SK-N-SH treated with all-trans-retinoic acid at 6 μM for 48 hours (cell line): ENCODE data around the gene LDHD.

ENCODE experiments used
- ATAC-seq: fragments of 200-7000 bp; cut with Tn5 transposase; 3 replicates; pipeline ENCODE4 v1.9.1; 2020; ENCODE audit warnings: mild to moderate bottlenecking, moderate library complexity
- ARNTL ChIP-seq: fragments of 450-650 bp; formaldehyde crosslinking; IDR thresholded peaks from 2 replicates; pipeline ENCODE4 v1.5.0; 2020; ENCODE audit warnings: low read depth, mild to moderate bottlenecking, moderate library complexity, borderline replicate concordance
- BACH2 ChIP-seq: fragments of 250-450 bp; sonication (Bioruptor Pico); IDR thresholded peaks from 2 replicates; pipeline ENCODE4 v1.9.0; 2021; ENCODE audit warnings: mild to moderate bottlenecking, borderline replicate concordance
- ESRRG ChIP-seq: fragments of 250-450 bp; sonication (Bioruptor Pico); IDR thresholded peaks from 2 replicates; pipeline ENCODE4 v1.6.1; 2021; ENCODE audit warnings: mild to moderate bottlenecking
- GLIS3 ChIP-seq: fragments of 250-450 bp; sonication (Bioruptor Pico); IDR thresholded peaks from 2 replicates; pipeline ENCODE4 v1.5.0; 2020; ENCODE audit warnings: mild to moderate bottlenecking, moderate library complexity
- ISL1 ChIP-seq: fragments of 250-450 bp; sonication (Bioruptor Pico); IDR thresholded peaks from 2 replicates; pipeline ENCODE4 v2.1.2; 2022; ENCODE audit warnings: mild to moderate bottlenecking, moderate library complexity
- OSR1 ChIP-seq: fragments of 250-450 bp; sonication (Bioruptor Pico); IDR thresholded peaks from 2 replicates; pipeline ENCODE4 v1.8.0; 2022; ENCODE audit warnings: moderate library complexity, mild to moderate bottlenecking, inconsistent platforms
- PPARA ChIP-seq: fragments of 250-450 bp; sonication (Bioruptor Pico); IDR thresholded peaks from 2 replicates; pipeline ENCODE4 v1.5.0; 2020; ENCODE audit warnings: mild to moderate bottlenecking, borderline replicate concordance
- RARB ChIP-seq: fragments of 250-450 bp; sonication (Bioruptor Pico); IDR thresholded peaks from 2 replicates; pipeline ENCODE4 v1.8.0; 2021; ENCODE audit warnings: mild to moderate bottlenecking, moderate library complexity
- SNAI2 ChIP-seq: fragments of 250-450 bp; sonication (Bioruptor Pico); IDR thresholded peaks from 2 replicates; pipeline ENCODE4 v1.5.0; 2020; ENCODE audit warnings: mild to moderate bottlenecking, moderate library complexity
- TCF4 ChIP-seq: fragments of 250-450 bp; sonication (Bioruptor Pico); IDR thresholded peaks from 2 replicates; pipeline ENCODE4 v1.8.0; 2021; ENCODE audit warnings: mild to moderate bottlenecking, moderate library complexity, borderline replicate concordance
- TOX ChIP-seq: fragments of 250-450 bp; sonication (Bioruptor Pico); IDR thresholded peaks from 2 replicates; pipeline ENCODE4 v1.8.0; 2021; ENCODE audit warnings: mild to moderate bottlenecking, moderate library complexity, borderline replicate concordance
- ZC3H10 ChIP-seq: fragments of 250-450 bp; sonication (Bioruptor Pico); IDR thresholded peaks from 2 replicates; pipeline ENCODE4 v1.5.1; 2021; ENCODE audit warnings: mild to moderate bottlenecking, moderate library complexity
- ZFP30 ChIP-seq: fragments of 450-650 bp; formaldehyde crosslinking; IDR thresholded peaks from 2 replicates; pipeline ENCODE4 v1.5.0; 2022; ENCODE audit warnings: mild to moderate bottlenecking, moderate library complexity
- ZNF565 ChIP-seq: fragments of 450-650 bp; formaldehyde crosslinking; conservative IDR thresholded peaks from 2 replicates; pipeline ENCODE4 v1.5.0; 2020; ENCODE audit warnings: low read depth, mild to moderate bottlenecking, moderate library complexity
- ZNF70 ChIP-seq: fragments of 450-650 bp; formaldehyde crosslinking; IDR thresholded peaks from 2 replicates; pipeline ENCODE4 v1.5.0; 2020; ENCODE audit warnings: mild to moderate bottlenecking, moderate library complexity
- ZNF8 ChIP-seq: fragments of 450-650 bp; formaldehyde crosslinking; IDR thresholded peaks from 2 replicates; pipeline ENCODE4 v1.5.0; 2020; ENCODE audit warnings: mild to moderate bottlenecking, moderate library complexity
- TF ChIP-seq, protein P1 (sequence below): fragments of 250-450 bp; sonication (Bioruptor Pico); IDR thresholded peaks from 2 replicates; pipeline ENCODE4 v1.5.1; 2020; ENCODE audit warnings: low read depth, mild to moderate bottlenecking, moderate library complexity
- TF ChIP-seq, protein P2 (sequence below): fragments of 250-450 bp; sonication (Bioruptor Pico); IDR thresholded peaks from 2 replicates; pipeline ENCODE4 v1.5.0; 2020; ENCODE audit warnings: mild to moderate bottlenecking, moderate library complexity
- TF ChIP-seq, protein P3 (sequence below): fragments of 250-450 bp; sonication (Bioruptor Pico); IDR thresholded peaks from 2 replicates; pipeline ENCODE4 v1.8.0; 2020; ENCODE audit warnings: mild to moderate bottlenecking, moderate library complexity, borderline replicate concordance

Gene LDHD

DNA sequence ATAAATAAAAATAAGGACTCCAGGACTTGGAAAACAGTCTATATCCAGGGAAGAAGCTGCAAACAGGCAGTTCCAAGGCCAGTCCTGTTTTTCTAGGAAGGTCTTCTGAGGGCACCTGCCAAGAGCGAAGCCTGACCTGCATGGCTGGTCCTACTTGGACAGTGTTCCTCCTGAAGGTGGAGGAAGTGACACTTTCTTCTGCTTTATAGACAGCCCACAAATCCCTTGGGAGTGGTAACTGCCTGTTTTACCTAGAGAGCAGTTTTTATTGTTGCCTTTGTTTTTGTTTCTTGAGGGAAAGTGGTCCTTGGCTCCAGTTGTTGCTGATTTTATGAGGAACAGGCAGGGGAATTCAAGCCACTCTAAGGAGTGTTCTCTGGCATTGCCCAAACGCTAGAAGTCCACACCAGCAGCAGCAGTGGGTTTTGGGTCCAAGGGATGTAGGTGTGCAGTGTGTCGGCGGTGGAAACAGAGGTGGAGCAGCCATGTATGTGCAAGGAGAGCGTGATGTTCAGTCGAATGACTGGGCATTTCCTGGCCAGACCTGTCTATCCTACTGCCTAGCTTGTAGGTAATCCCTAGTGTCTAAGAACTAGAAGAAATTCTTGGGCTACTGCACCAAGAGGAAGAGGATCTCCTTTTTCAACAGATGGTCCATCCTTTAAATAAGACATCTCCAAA is 35.3 kb downstream of the LDHD start:
- TF ChIP-seq ESRRG (CRISPR knock-in tag) (no peak), ZNF565 (no peak), ZC3H10 (CRISPR knock-in tag) (no peak), ZNF70 (no peak), PPARA (CRISPR knock-in tag) (no peak), BACH2 (no peak)
- TF ChIP-seq, protein P1, sequence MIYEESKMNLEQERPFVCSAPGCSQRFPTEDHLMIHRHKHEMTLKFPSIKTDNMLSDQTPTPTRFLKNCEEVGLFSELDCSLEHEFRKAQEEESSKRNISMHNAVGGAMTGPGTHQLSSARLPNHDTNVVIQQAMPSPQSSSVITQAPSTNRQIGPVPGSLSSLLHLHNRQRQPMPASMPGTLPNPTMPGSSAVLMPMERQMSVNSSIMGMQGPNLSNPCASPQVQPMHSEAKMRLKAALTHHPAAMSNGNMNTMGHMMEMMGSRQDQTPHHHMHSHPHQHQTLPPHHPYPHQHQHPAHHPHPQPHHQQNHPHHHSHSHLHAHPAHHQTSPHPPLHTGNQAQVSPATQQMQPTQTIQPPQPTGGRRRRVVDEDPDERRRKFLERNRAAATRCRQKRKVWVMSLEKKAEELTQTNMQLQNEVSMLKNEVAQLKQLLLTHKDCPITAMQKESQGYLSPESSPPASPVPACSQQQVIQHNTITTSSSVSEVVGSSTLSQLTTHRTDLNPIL = no peak
- ATAC-seq = no peak

DNA sequence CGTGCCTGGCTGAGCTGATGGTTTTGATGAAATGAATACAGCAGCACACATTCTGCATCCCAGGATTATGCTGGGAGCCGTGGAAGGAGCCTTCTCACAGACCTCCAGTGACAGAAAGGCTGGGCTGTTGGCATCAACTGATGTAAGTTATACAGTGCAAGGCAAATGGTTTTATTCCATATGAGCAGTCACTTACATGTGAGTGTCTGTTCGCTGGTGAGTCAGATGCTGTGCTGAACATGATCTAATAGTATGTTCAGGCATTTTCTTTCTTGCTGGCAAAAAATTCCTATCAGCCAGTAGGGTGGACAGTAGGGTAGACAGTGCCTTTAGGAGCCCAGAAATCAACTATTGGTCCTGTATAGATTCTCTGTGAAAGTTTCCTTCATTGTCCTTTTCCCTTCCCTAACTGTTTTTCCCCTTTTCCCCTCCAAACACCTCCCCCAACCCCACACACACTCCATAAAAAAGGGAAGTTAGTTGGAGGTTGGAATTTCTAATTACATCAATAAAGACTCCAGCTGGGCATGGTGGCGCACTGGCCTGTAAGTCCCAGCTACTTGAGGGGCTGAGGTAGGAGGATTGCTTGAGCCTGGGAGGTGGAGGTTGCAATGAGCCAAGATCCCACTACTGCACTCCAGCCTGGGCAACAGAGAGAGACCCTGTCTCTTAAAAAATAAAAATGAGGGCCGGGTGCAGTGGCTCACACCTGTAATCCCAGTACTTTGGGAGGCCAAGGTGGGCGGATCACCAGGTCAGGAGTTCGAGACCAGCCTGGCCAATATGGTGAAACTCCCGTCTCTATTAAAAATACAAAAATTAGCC is 36.2 kb downstream of the LDHD start:
- peak; percentile 96 for ATAC-seq

DNA sequence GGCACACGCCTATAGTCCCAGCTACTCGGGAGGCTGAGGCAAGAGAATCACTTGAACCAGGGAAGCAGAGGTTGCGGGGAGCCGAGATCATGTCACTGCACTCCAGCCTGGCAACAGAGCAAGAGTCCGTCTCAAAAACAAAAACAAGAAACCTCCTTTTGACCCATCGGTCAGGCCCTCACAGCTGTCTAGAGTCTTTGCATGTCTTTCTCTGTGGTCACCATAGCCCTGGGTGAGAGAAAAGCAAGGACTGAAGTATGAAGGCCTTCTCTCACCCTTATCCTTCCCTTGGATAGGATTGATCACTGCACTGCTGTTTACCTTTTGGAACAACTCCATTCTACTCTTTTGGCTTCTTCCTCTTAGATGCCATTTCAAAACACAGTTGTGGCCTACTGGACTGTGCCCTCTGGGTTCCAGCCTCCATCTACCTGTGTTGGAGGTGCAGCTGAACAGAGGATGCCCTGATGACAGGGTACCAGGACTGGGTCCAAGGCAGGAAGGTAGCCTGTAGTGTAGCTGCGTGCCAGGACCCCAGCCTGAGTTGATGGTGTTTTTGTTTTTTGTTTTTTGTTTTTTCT is 37.1 kb downstream of the LDHD start:
- ATAC-seq = no peak; the same call in 2 of the 3 replicates
- TF ChIP-seq TOX (CRISPR knock-in tag) (no peak), ISL1 (CRISPR knock-in tag) (no peak), OSR1 (no peak), SNAI2 (CRISPR knock-in tag) (no peak), ZNF70 (no peak), BACH2 (no peak), GLIS3 (CRISPR knock-in tag) (no peak)
- TF ChIP-seq, protein P2, sequence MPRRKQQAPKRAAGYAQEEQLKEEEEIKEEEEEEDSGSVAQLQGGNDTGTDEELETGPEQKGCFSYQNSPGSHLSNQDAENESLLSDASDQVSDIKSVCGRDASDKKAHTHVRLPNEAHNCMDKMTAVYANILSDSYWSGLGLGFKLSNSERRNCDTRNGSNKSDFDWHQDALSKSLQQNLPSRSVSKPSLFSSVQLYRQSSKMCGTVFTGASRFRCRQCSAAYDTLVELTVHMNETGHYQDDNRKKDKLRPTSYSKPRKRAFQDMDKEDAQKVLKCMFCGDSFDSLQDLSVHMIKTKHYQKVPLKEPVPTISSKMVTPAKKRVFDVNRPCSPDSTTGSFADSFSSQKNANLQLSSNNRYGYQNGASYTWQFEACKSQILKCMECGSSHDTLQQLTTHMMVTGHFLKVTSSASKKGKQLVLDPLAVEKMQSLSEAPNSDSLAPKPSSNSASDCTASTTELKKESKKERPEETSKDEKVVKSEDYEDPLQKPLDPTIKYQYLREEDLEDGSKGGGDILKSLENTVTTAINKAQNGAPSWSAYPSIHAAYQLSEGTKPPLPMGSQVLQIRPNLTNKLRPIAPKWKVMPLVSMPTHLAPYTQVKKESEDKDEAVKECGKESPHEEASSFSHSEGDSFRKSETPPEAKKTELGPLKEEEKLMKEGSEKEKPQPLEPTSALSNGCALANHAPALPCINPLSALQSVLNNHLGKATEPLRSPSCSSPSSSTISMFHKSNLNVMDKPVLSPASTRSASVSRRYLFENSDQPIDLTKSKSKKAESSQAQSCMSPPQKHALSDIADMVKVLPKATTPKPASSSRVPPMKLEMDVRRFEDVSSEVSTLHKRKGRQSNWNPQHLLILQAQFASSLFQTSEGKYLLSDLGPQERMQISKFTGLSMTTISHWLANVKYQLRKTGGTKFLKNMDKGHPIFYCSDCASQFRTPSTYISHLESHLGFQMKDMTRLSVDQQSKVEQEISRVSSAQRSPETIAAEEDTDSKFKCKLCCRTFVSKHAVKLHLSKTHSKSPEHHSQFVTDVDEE (CRISPR knock-in tag) = no peak
- TF ChIP-seq, protein P3, sequence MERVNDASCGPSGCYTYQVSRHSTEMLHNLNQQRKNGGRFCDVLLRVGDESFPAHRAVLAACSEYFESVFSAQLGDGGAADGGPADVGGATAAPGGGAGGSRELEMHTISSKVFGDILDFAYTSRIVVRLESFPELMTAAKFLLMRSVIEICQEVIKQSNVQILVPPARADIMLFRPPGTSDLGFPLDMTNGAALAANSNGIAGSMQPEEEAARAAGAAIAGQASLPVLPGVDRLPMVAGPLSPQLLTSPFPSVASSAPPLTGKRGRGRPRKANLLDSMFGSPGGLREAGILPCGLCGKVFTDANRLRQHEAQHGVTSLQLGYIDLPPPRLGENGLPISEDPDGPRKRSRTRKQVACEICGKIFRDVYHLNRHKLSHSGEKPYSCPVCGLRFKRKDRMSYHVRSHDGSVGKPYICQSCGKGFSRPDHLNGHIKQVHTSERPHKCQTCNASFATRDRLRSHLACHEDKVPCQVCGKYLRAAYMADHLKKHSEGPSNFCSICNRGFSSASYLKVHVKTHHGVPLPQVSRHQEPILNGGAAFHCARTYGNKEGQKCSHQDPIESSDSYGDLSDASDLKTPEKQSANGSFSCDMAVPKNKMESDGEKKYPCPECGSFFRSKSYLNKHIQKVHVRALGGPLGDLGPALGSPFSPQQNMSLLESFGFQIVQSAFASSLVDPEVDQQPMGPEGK (CRISPR knock-in tag) = no peak
- TF ChIP-seq, protein P1 = no peak

More for the DNA sequence above, 36.2 kb downstream of the LDHD start:
- TF ChIP-seq TCF4 (CRISPR knock-in tag) = no peak
- no peak for TF ChIP-seq ZNF565
- no peak for TF ChIP-seq ZNF70
- no peak for TF ChIP-seq ARNTL (CRISPR knock-in tag)
- TF ChIP-seq, protein P2 (CRISPR knock-in tag) = no peak
- TF ChIP-seq PPARA (CRISPR knock-in tag) = no peak
- no peak for TF ChIP-seq RARB (CRISPR knock-in tag)
- TF ChIP-seq ZFP30 (CRISPR knock-in tag) = no peak
- no peak for TF ChIP-seq SNAI2 (CRISPR knock-in tag)
- no peak for TF ChIP-seq TOX (CRISPR knock-in tag)
- no peak for TF ChIP-seq ISL1 (CRISPR knock-in tag)
- TF ChIP-seq, protein P3 (CRISPR knock-in tag) = no peak
- TF ChIP-seq ZC3H10 (CRISPR knock-in tag) = no peak
- no peak for TF ChIP-seq ZNF8 (CRISPR knock-in tag)
- TF ChIP-seq, protein P1 = no peak
